ENCODE measurements around the gene HSPA5.
"Not testable (repeated sequence)": the region's sequence is repeated elsewhere in the genome, so short reads cannot be mapped to it uniquely, and the experiment has no call there.

The HSPA5 gene

GRCh38 chr9:125200216-125201047 lies 40.7 kb downstream of the HSPA5 start, which contains the start of gene RABEPK:
Gene RABEPK, plus strand, starts transcription at chr9:125200542. Its CDS starts 2,472 bp downstream, at chr9:125203014.
- 2% methylated on average over 42 of the region's 51 CpGs for WGBS
- H3K4me2 ChIP-seq (ENCODE audit: low read length, poor library complexity, severe bottlenecking): peak within 1 kb of the TSS; percentile 71
- H2BK15ac ChIP-seq (ENCODE audit: low read depth, poor library complexity, severe bottlenecking): peak within 1 kb of the TSS; percentile 65
- peaks cover 8 to 22% of the 10 kb centered on the region in 2 experiments for H3K36me3 ChIP-seq (ENCODE audit: control insufficient read depth in 1 of 2, insufficient read depth in 2 of 2, low read depth in 1 of 2, low read length in 2 of 2)
- no peak within 1 kb of the TSS for H2AK5ac ChIP-seq (ENCODE audit: low read length, severe bottlenecking)
- no peak within 1 kb of the TSS for H3K23ac ChIP-seq (ENCODE audit: low read length in 2 of 2)
- peak within 1 kb of the TSS; percentile 95 for H3K27ac ChIP-seq (ENCODE audit: low read length, poor library complexity, severe bottlenecking)
- H4K91ac ChIP-seq (ENCODE audit: low read length): peak within 1 kb of the TSS; percentile 20
- no peak within 1 kb of the TSS for H3K14ac ChIP-seq (ENCODE audit: low read length in 2 of 2)
- H3K4ac ChIP-seq (ENCODE audit: low read depth in 1 of 2, low read length in 2 of 2): peak within 1 kb of the TSS; percentile 24 to 56
- DNase-seq: peak; percentile 96
- H3K18ac ChIP-seq (ENCODE audit: low read depth in 1 of 2, low read length in 2 of 2): peak within 1 kb of the TSS; percentile 66 to 84
- H2BK12ac ChIP-seq (ENCODE audit: low read length in 2 of 2): no peak within 1 kb of the TSS
- H3K27me3 ChIP-seq (ENCODE audit: control insufficient read depth in 1 of 2, insufficient read depth in 1 of 2, low read length in 2 of 2): no peaks in the 10 kb centered on the region
- peak within 1 kb of the TSS; percentile 96 for H3K9ac ChIP-seq (ENCODE audit: low read length)
- peak within 1 kb of the TSS; percentile 82 for H2BK120ac ChIP-seq (ENCODE audit: low read depth, low read length)
- H4K8ac ChIP-seq (ENCODE audit: low read length): peak within 1 kb of the TSS; percentile 63
- no peaks in the 10 kb centered on the region for H3K9me3 ChIP-seq (ENCODE audit: control insufficient read depth, low read length)
- peak within 1 kb of the TSS; percentile 67 for H2BK5ac ChIP-seq (ENCODE audit: low read depth, low read length, poor library complexity, severe bottlenecking)
- peaks cover 1% of the 10 kb centered on the region for H3K4me1 ChIP-seq (ENCODE audit: control insufficient read depth, insufficient read depth, low read depth, low read length)
- peak within 1 kb of the TSS; percentile 84 for H2AFZ ChIP-seq (ENCODE audit: low read depth, low read length)
- H3K4me3 ChIP-seq (ENCODE audit: insufficient read depth in 1 of 2, low read depth in 1 of 2, low read length in 2 of 2): peak within 1 kb of the TSS; percentile 64 to 93
- H3K79me1 ChIP-seq (replicated peaks; ENCODE audit: low read length, poor library complexity, severe bottlenecking): peaks cover 9% of the 10 kb centered on the region

DNA sequence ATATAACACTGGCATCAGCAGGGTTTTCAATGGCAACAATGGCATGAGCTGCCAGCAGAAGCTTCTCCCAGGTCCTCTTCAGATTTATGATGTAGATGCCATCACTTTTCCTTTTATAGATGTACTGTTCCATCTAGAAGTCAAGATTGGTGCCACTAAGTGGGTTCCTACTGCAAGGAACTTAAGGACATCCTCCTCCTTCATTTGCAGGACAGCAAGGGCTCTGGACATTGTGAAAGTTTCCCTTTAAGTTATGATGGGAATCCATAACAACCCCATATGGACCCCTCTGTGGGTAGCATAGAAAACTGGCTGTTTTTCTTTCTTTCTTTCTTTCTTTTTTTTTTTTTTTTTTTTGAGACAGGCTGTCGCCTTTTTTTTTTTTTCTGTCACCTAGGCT lies 45.6 kb downstream of the HSPA5 start:
- not testable (repeated sequence) for DNase-seq; H3K14ac ChIP-seq (ENCODE audit: low read length in 2 of 2)
- no CpG with 5 or more reads among the region's 1 CpG for WGBS

GRCh38 chr9:125194466-125194865 lies 46.7 kb downstream of the HSPA5 start:
- not testable (repeated sequence) for H3K18ac ChIP-seq (ENCODE audit: low read depth in 1 of 2, low read length in 2 of 2); H2AK5ac ChIP-seq (ENCODE audit: low read length, severe bottlenecking)
- WGBS: 95% methylated on average over 5 of the region's 5 CpGs

More for the DNA sequence above, 45.6 kb downstream of the HSPA5 start:
- not testable (repeated sequence) for H3K4me3 ChIP-seq (ENCODE audit: insufficient read depth in 1 of 2, low read depth in 1 of 2, low read length in 2 of 2); H3K9me3 ChIP-seq (ENCODE audit: control insufficient read depth, low read length); H3K9ac ChIP-seq (ENCODE audit: low read length); H3K23ac ChIP-seq (ENCODE audit: low read length in 2 of 2); H3K18ac ChIP-seq (ENCODE audit: low read depth in 1 of 2, low read length in 2 of 2); H3K27ac ChIP-seq (ENCODE audit: low read length, poor library complexity, severe bottlenecking); H2AFZ ChIP-seq (ENCODE audit: low read depth, low read length); H4K8ac ChIP-seq (ENCODE audit: low read length); H3K36me3 ChIP-seq (ENCODE audit: control insufficient read depth in 1 of 2, insufficient read depth in 2 of 2, low read depth in 1 of 2, low read length in 2 of 2); H3K4ac ChIP-seq (ENCODE audit: low read depth in 1 of 2, low read length in 2 of 2); H3K79me1 ChIP-seq (replicated peaks; ENCODE audit: low read length, poor library complexity, severe bottlenecking); H3K4me2 ChIP-seq (ENCODE audit: low read length, poor library complexity, severe bottlenecking); H2BK12ac ChIP-seq (ENCODE audit: low read length in 2 of 2); H2BK5ac ChIP-seq (ENCODE audit: low read depth, low read length, poor library complexity, severe bottlenecking); H3K4me1 ChIP-seq (ENCODE audit: control insufficient read depth, insufficient read depth, low read depth, low read length); H3K27me3 ChIP-seq (ENCODE audit: control insufficient read depth in 1 of 2, insufficient read depth in 1 of 2, low read length in 2 of 2); H2BK15ac ChIP-seq (ENCODE audit: low read depth, poor library complexity, severe bottlenecking); H2AK5ac ChIP-seq (ENCODE audit: low read length, severe bottlenecking); H4K91ac ChIP-seq (ENCODE audit: low read length); H2BK120ac ChIP-seq (ENCODE audit: low read depth, low read length)

GRCh38 chr9:125190361-125190801 lies 50.8 kb downstream of the HSPA5 start:
- Histone ChIP-seq H3K14ac (ENCODE audit: low read length in 2 of 2) (no peak overlapping the region), H3K4me2 (ENCODE audit: low read length, poor library complexity, severe bottlenecking) (peak overlapping the region; percentile 83), H3K9ac (ENCODE audit: low read length) (peak overlapping the region; percentile 91), H2AFZ (ENCODE audit: low read depth, low read length) (no peak overlapping the region), H3K27me3 (ENCODE audit: control insufficient read depth in 1 of 2, insufficient read depth in 1 of 2, low read length in 2 of 2) (no peaks in the 10 kb centered on the region), H3K4me3 (ENCODE audit: insufficient read depth in 1 of 2, low read depth in 1 of 2, low read length in 2 of 2) (peak overlapping the region in 1 of 2 experiments; percentile 79), H2BK5ac (ENCODE audit: low read depth, low read length, poor library complexity, severe bottlenecking) (no peak overlapping the region), H2BK12ac (ENCODE audit: low read length in 2 of 2) (no peak overlapping the region), H3K4me1 (ENCODE audit: control insufficient read depth, insufficient read depth, low read depth, low read length) (peaks cover 15% of the 10 kb centered on the region), H4K8ac (ENCODE audit: low read length) (peak overlapping the region; percentile 29), H4K91ac (ENCODE audit: low read length) (no peak overlapping the region), H3K79me1 (replicated peaks; ENCODE audit: low read length, poor library complexity, severe bottlenecking) (no peaks in the 10 kb centered on the region), H2AK5ac (ENCODE audit: low read length, severe bottlenecking) (peak overlapping the region; percentile 74), H3K27ac (ENCODE audit: low read length, poor library complexity, severe bottlenecking) (peak overlapping the region; percentile 55), H2BK15ac (ENCODE audit: low read depth, poor library complexity, severe bottlenecking) (no peak overlapping the region), H3K23ac (ENCODE audit: low read length in 2 of 2) (no peak overlapping the region), H3K9me3 (ENCODE audit: control insufficient read depth, low read length) (no peaks in the 10 kb centered on the region), H3K36me3 (ENCODE audit: control insufficient read depth in 1 of 2, insufficient read depth in 2 of 2, low read depth in 1 of 2, low read length in 2 of 2) (no peaks in the 10 kb centered on the region), H3K4ac (ENCODE audit: low read depth in 1 of 2, low read length in 2 of 2) (no peak overlapping the region), H2BK120ac (ENCODE audit: low read depth, low read length) (no peak overlapping the region), H3K18ac (ENCODE audit: low read depth in 1 of 2, low read length in 2 of 2) (no peak overlapping the region)
- no peak for DNase-seq
- 71% methylated on average over 14 of the region's 14 CpGs for WGBS

More at GRCh38 chr9:125194466-125194865, 46.7 kb downstream of the HSPA5 start:
- not testable (repeated sequence) for H3K27ac ChIP-seq (ENCODE audit: low read length, poor library complexity, severe bottlenecking); H4K8ac ChIP-seq (ENCODE audit: low read length); H3K36me3 ChIP-seq (ENCODE audit: control insufficient read depth in 1 of 2, insufficient read depth in 2 of 2, low read depth in 1 of 2, low read length in 2 of 2); H3K79me1 ChIP-seq (replicated peaks; ENCODE audit: low read length, poor library complexity, severe bottlenecking); H3K9ac ChIP-seq (ENCODE audit: low read length); H2BK15ac ChIP-seq (ENCODE audit: low read depth, poor library complexity, severe bottlenecking); H2BK12ac ChIP-seq (ENCODE audit: low read length in 2 of 2); H3K4me2 ChIP-seq (ENCODE audit: low read length, poor library complexity, severe bottlenecking); H3K4ac ChIP-seq (ENCODE audit: low read depth in 1 of 2, low read length in 2 of 2); H2BK120ac ChIP-seq (ENCODE audit: low read depth, low read length); H3K9me3 ChIP-seq (ENCODE audit: control insufficient read depth, low read length); H2BK5ac ChIP-seq (ENCODE audit: low read depth, low read length, poor library complexity, severe bottlenecking); H3K4me3 ChIP-seq (ENCODE audit: insufficient read depth in 1 of 2, low read depth in 1 of 2, low read length in 2 of 2); H3K23ac ChIP-seq (ENCODE audit: low read length in 2 of 2); H2AFZ ChIP-seq (ENCODE audit: low read depth, low read length); H3K14ac ChIP-seq (ENCODE audit: low read length in 2 of 2); H3K4me1 ChIP-seq (ENCODE audit: control insufficient read depth, insufficient read depth, low read depth, low read length); H4K91ac ChIP-seq (ENCODE audit: low read length); H3K27me3 ChIP-seq (ENCODE audit: control insufficient read depth in 1 of 2, insufficient read depth in 1 of 2, low read length in 2 of 2)
- DNase-seq: peak; percentile 25
